ENCODE results near the gene TAB2.
"Not testable (repeated sequence)": the region's sequence is repeated elsewhere in the genome, so short reads cannot be mapped to it uniquely, and the experiment has no call there.

TAB2 gene

GRCh38 chr6:149335924-149336608, 18.6 kb downstream of the TAB2 start:
- DNase-seq = no peak

- DNase-seq = peak; percentile 6
Observed at GRCh38 chr6:149336609-149336928, 19.1 kb downstream of the TAB2 start.

- DNase-seq = no peak
Observed at GRCh38 chr6:149337320-149337719, 19.8 kb downstream of the TAB2 start.

GRCh38 chr6:149340200-149340599, 22.7 kb downstream of the TAB2 start:
- DNase-seq = no peak

- DNase-seq = no peak
Observed at GRCh38 chr6:149342525-149342924, 25.0 kb downstream of the TAB2 start.

GRCh38 chr6:149343501-149343900, 26.0 kb downstream of the TAB2 start:
- no peak for DNase-seq

- no peak for DNase-seq
Observed at GRCh38 chr6:149346078-149346477, 28.6 kb downstream of the TAB2 start.

- DNase-seq = no peak
Observed at GRCh38 chr6:149347067-149347466, 29.6 kb downstream of the TAB2 start.

GRCh38 chr6:149349279-149349678, 31.8 kb downstream of the TAB2 start:
- DNase-seq = not testable (repeated sequence)

GRCh38 chr6:149354009-149354408, 36.5 kb downstream of the TAB2 start:
- peak; percentile 75 for DNase-seq

GRCh38 chr6:149356081-149356750, 38.7 kb downstream of the TAB2 start:
- no peak for DNase-seq

GRCh38 chr6:149357726-149358538, 40.4 kb downstream of the TAB2 start:
- DNase-seq = no peak

- DNase-seq = no peak
Observed at GRCh38 chr6:149359440-149359839, 41.9 kb downstream of the TAB2 start.

GRCh38 chr6:149360536-149360935, 43.0 kb downstream of the TAB2 start:
- no peak for DNase-seq

GRCh38 chr6:149362289-149362688, 44.8 kb downstream of the TAB2 start:
- no peak for DNase-seq

GRCh38 chr6:149363154-149363553, 45.6 kb downstream of the TAB2 start:
- no peak for DNase-seq

GRCh38 chr6:149364557-149364956, 47.0 kb downstream of the TAB2 start:
- no peak for DNase-seq

- no peak for DNase-seq
Observed at GRCh38 chr6:149365197-149365596, 47.7 kb downstream of the TAB2 start.

GRCh38 chr6:149366267-149366921, 48.9 kb downstream of the TAB2 start:
- DNase-seq = no peak

GRCh38 chr6:149368065-149368464, 50.6 kb downstream of the TAB2 start:
- DNase-seq = no peak

- no peak for DNase-seq
Observed at GRCh38 chr6:149371154-149371553, 53.6 kb downstream of the TAB2 start.

- DNase-seq = no peak
Observed at GRCh38 chr6:149372062-149372461, 54.5 kb downstream of the TAB2 start.

GRCh38 chr6:149373511-149373910, 56.0 kb downstream of the TAB2 start:
- DNase-seq = no peak

GRCh38 chr6:149379977-149380376, 62.5 kb downstream of the TAB2 start:
- no peak for DNase-seq

Measured in NCI-H2171 (cell line).